CD8-positive, alpha-beta memory T cell (primary cell): ENCODE data around the gene TMEM130. TPM values are rescaled to one million over a fixed set of nuclear protein-coding genes. Genes with fewer than 3 reads are reported as not detected.

Source experiments
- CTCF ChIA-PET: fragments of 350-600 bp; sonication (Branson Sonifier 250); formaldehyde crosslinking; loops from one replicate; lab custom pipeline; 2021; ENCODE audit warnings: antibody characterized with exemption; lab: Charles Lee
- POLR2A ChIA-PET: fragments of 350-600 bp; sonication (Branson Sonifier 250); formaldehyde crosslinking; loops from one replicate; lab custom pipeline; 2021; ENCODE audit warnings: antibody characterized with exemption; lab: Charles Lee
- DNase-seq, 5 donors: peaks; one replicate each; pipeline versions ENCODE4 v3.0.0 to v3.0.0-alpha.2; 2020 to 2022; ENCODE audit warnings: mixed read lengths in 1 of 5
- H3K27ac ChIP-seq: one replicate; pipeline ENCODE4 v1.7.0; 2013; ENCODE audit warnings: low read depth, mild to moderate bottlenecking, low read length, moderate library complexity
- H3K27me3 ChIP-seq: 2 replicates; pipeline ENCODE4 v1.7.0; 2013; ENCODE audit warnings: low read length, mild to moderate bottlenecking; ENCODE audit not compliant: insufficient read depth, poor library complexity, severe bottlenecking
- H3K36me3 ChIP-seq: 2 replicates; pipeline ENCODE4 v1.7.0; 2013; ENCODE audit warnings: mild to moderate bottlenecking, low read length, moderate library complexity; ENCODE audit not compliant: insufficient read depth
- H3K4me1 ChIP-seq: 2 replicates; pipeline ENCODE4 v1.7.0; 2013; ENCODE audit warnings: mild to moderate bottlenecking, low read length, moderate library complexity; ENCODE audit not compliant: insufficient read depth
- H3K4me3 ChIP-seq: 2 replicates; pipeline ENCODE4 v1.7.0; 2013; ENCODE audit warnings: mild to moderate bottlenecking, low read length
- H3K9me3 ChIP-seq: 2 replicates; pipeline ENCODE4 v1.7.0; 2013; ENCODE audit warnings: mild to moderate bottlenecking, low read length
- H3K27ac Mint-ChIP-seq, 8 donors: one replicate each; pipeline ENCODE4 v1.8.0; 2020 to 2021; ENCODE audit warnings: mixed read lengths in 8 of 8, mild to moderate bottlenecking in 6 of 8, inconsistent platforms in 3 of 8, moderate library complexity in 3 of 8
- H3K27me3 Mint-ChIP-seq, 2 donors: one replicate each; pipeline ENCODE4 v1.8.0; 2020 to 2021; ENCODE audit warnings: mixed read lengths in 2 of 2, mild to moderate bottlenecking in 1 of 2, moderate library complexity in 1 of 2
- H3K36me3 Mint-ChIP-seq, 3 donors: one replicate each; pipeline ENCODE4 v1.8.0; 2020 to 2021; ENCODE audit warnings: mixed read lengths in 3 of 3, inconsistent platforms in 1 of 3, mild to moderate bottlenecking in 1 of 3
- H3K4me1 Mint-ChIP-seq, 3 donors: one replicate each; pipeline ENCODE4 v1.8.0; 2020 to 2021; ENCODE audit warnings: mixed read lengths in 3 of 3, inconsistent platforms in 1 of 3, mild to moderate bottlenecking in 1 of 3
- H3K4me3 Mint-ChIP-seq, 7 donors: one replicate each; pipeline ENCODE4 v1.8.0; 2020 to 2021; ENCODE audit warnings: mixed read lengths in 7 of 7, mild to moderate bottlenecking in 6 of 7, moderate library complexity in 4 of 7, inconsistent platforms in 2 of 7
- H3K9me3 Mint-ChIP-seq, 5 donors: one replicate each; pipeline ENCODE4 v1.8.0; 2020 to 2022; ENCODE audit warnings: mixed read lengths in 5 of 5, mild to moderate bottlenecking in 3 of 5, moderate library complexity in 2 of 5, inconsistent platforms in 1 of 5
- polyA plus RNA-seq: library from polyadenylated mRNA; unstranded; fragments of 300-500 nt; fragmentation: Illumina TruSeq; gene quantifications from one replicate; pipeline ENCODE4 v1.2.3, GENCODE V29; 2021
- total RNA-seq, 2 experiments: library from RNA; stranded (reverse); gene quantifications; one replicate each; pipeline ENCODE4 v1.2.3, GENCODE V29; 2021

TMEM130 gene
- total and polyA plus RNA-seq, 3 experiments from 2014 or later = not detected

- Histone ChIP-seq H3K4me1 (no peaks in the 10 kb centered on the region), H3K36me3 (no peaks in the 10 kb centered on the region), H3K4me3 (no peak overlapping the region), H3K27me3 (no peaks in the 10 kb centered on the region), H3K9me3 (no peaks in the 10 kb centered on the region), H3K27ac (no peak overlapping the region)
- POLR2A ChIA-PET = no interaction called here
- H3K4me1 Mint-ChIP-seq = no peaks in the 10 kb centered on the region
- no peaks in the 10 kb centered on the region for H3K36me3 Mint-ChIP-seq
- H3K4me3 Mint-ChIP-seq = no peak overlapping the region
- peaks cover 12 to 22% of the 10 kb centered on the region in 2 donors for H3K27me3 Mint-ChIP-seq
- no peak for DNase-seq
- CTCF ChIA-PET = interaction anchor here (1.6 to 4.2 kb wide), 3 partner anchors 8 to 405 kb away, joined by 3 to 27 read pairs (median 22); no protein-coding TSS in a partner anchor
- H3K9me3 Mint-ChIP-seq = no peaks in the 10 kb centered on the region
- no peak overlapping the region for H3K27ac Mint-ChIP-seq
Measured at GRCh38 chr7:98840096-98840495, 29.7 kb downstream of the TMEM130 start.

DNA sequence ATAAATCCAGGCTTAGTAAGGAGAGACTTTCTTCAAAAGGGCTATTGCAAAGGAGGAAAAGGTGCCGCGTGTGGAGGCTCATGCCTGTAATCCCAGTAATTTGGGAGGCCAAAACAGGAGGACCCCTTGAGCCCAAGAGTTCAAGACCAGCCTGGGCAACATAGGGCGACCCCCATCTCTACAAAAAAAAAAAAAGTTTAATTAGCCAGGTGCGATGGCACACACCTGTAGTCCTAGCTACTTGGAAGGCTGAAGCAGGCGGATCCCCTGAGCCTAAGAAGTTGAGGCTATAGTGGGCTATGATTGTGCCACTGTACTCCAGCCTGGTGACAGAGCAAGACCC is 32.2 kb downstream of the TMEM130 start:
- Mint-ChIP-seq H3K9me3 (no peaks in the 10 kb centered on the region), H3K36me3 (no peaks in the 10 kb centered on the region), H3K4me3 (no peak overlapping the region), H3K4me1 (no peaks in the 10 kb centered on the region), H3K27ac (no peak overlapping the region), H3K27me3 (peaks cover 12 to 26% of the 10 kb centered on the region in 2 donors)
- Histone ChIP-seq H3K27me3 (no peaks in the 10 kb centered on the region), H3K27ac (no peak overlapping the region), H3K4me1 (no peaks in the 10 kb centered on the region), H3K4me3 (no peak overlapping the region), H3K9me3 (no peaks in the 10 kb centered on the region), H3K36me3 (no peaks in the 10 kb centered on the region)
- POLR2A ChIA-PET = no interaction called here
- DNase-seq = no peak
- CTCF ChIA-PET = no interaction called here

- Mint-ChIP-seq H3K27me3 (peaks cover 12 to 26% of the 10 kb centered on the region in 2 donors), H3K27ac (peak overlapping the region in 1 of 8 donors; percentile 50), H3K4me1 (no peaks in the 10 kb centered on the region), H3K9me3 (no peaks in the 10 kb centered on the region), H3K36me3 (no peaks in the 10 kb centered on the region), H3K4me3 (no peak overlapping the region)
- H3K27ac ChIP-seq = no peak overlapping the region
- H3K4me1 ChIP-seq = no peaks in the 10 kb centered on the region
- ChIA-PET POLR2A (no interaction called here), CTCF (no interaction called here)
- no peak overlapping the region for H3K4me3 ChIP-seq
- no peak for DNase-seq
- H3K9me3 ChIP-seq = no peaks in the 10 kb centered on the region
- H3K27me3 ChIP-seq = no peaks in the 10 kb centered on the region
- H3K36me3 ChIP-seq = no peaks in the 10 kb centered on the region
Measured at GRCh38 chr7:98836811-98837629, 32.8 kb downstream of the TMEM130 start.

DNA sequence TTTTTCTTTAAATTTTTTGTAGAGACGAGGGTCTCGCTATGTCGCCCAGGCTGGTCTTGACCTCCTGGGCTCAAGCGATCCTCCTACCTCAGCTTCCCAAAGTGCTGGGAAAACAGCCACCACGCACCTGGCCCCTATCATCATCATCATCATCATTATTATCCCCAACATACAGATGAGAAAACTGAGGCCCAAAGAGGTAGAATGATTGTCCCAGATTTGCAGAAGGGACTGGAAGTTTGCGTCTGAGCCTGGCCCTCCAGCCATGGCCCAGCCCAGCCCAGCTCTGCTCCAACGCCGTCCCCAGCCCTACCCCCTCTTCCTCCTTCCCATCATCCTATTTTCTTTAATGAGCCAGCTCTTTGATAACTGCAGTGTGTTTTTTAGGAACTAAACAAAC is 34.9 kb downstream of the TMEM130 start:
- Histone ChIP-seq H3K4me3 (no peak overlapping the region), H3K4me1 (no peaks in the 10 kb centered on the region), H3K36me3 (no peaks in the 10 kb centered on the region), H3K27ac (no peak overlapping the region), H3K9me3 (no peaks in the 10 kb centered on the region), H3K27me3 (no peaks in the 10 kb centered on the region)
- ChIA-PET POLR2A (no interaction called here), CTCF (no interaction called here)
- no peak for DNase-seq
- Mint-ChIP-seq H3K9me3 (no peaks in the 10 kb centered on the region), H3K4me3 (no peak overlapping the region), H3K4me1 (no peaks in the 10 kb centered on the region), H3K27me3 (peaks cover 12 to 21% of the 10 kb centered on the region in 2 donors), H3K36me3 (no peaks in the 10 kb centered on the region), H3K27ac (no peak overlapping the region)

GRCh38 chr7:98833022-98833421 is 36.8 kb downstream of the TMEM130 start:
- H3K4me3 Mint-ChIP-seq = no peak overlapping the region
- no peak for DNase-seq
- no peaks in the 10 kb centered on the region for H3K9me3 ChIP-seq
- H3K4me1 Mint-ChIP-seq = no peaks in the 10 kb centered on the region
- POLR2A ChIA-PET = no interaction called here
- no peaks in the 10 kb centered on the region for H3K36me3 Mint-ChIP-seq
- H3K27ac Mint-ChIP-seq = no peak overlapping the region
- no peaks in the 10 kb centered on the region for H3K36me3 ChIP-seq
- no peak overlapping the region for H3K27ac ChIP-seq
- H3K4me1 ChIP-seq = no peaks in the 10 kb centered on the region
- H3K9me3 Mint-ChIP-seq = no peaks in the 10 kb centered on the region
- H3K27me3 ChIP-seq = no peaks in the 10 kb centered on the region
- H3K4me3 ChIP-seq = no peak overlapping the region
- peaks cover 7 to 18% of the 10 kb centered on the region in 2 donors for H3K27me3 Mint-ChIP-seq
- CTCF ChIA-PET = interaction anchor here (1.6 to 4.0 kb wide), 2 partner anchors 9 to 412 kb away, joined by 4 to 27 read pairs; no protein-coding TSS in a partner anchor

GRCh38 chr7:98831641-98832221 is 38.1 kb downstream of the TMEM130 start:
- peak in 2 of 5 donors; percentile 14 to 18 for DNase-seq
- POLR2A ChIA-PET = no interaction called here
- H3K27ac Mint-ChIP-seq = no peak overlapping the region
- no peaks in the 10 kb centered on the region for H3K9me3 Mint-ChIP-seq
- H3K4me3 Mint-ChIP-seq = no peak overlapping the region
- H3K36me3 Mint-ChIP-seq = no peaks in the 10 kb centered on the region
- Histone ChIP-seq H3K27me3 (no peaks in the 10 kb centered on the region), H3K4me1 (no peaks in the 10 kb centered on the region), H3K9me3 (no peaks in the 10 kb centered on the region), H3K4me3 (no peak overlapping the region), H3K36me3 (no peaks in the 10 kb centered on the region), H3K27ac (no peak overlapping the region)
- CTCF ChIA-PET = interaction anchor here (4.0 kb wide), 1 partner anchor 10 kb away, joined by 27 read pairs; no protein-coding TSS in a partner anchor
- no peaks in the 10 kb centered on the region for H3K4me1 Mint-ChIP-seq
- peaks cover 4 to 17% of the 10 kb centered on the region in 2 donors for H3K27me3 Mint-ChIP-seq

- Histone ChIP-seq H3K4me1 (no peaks in the 10 kb centered on the region), H3K4me3 (no peak overlapping the region), H3K27ac (no peak overlapping the region), H3K27me3 (no peaks in the 10 kb centered on the region), H3K36me3 (no peaks in the 10 kb centered on the region), H3K9me3 (no peaks in the 10 kb centered on the region)
- H3K36me3 Mint-ChIP-seq = no peaks in the 10 kb centered on the region
- H3K4me1 Mint-ChIP-seq = no peaks in the 10 kb centered on the region
- H3K4me3 Mint-ChIP-seq = no peak overlapping the region
- H3K9me3 Mint-ChIP-seq = no peaks in the 10 kb centered on the region
- H3K27me3 Mint-ChIP-seq = peaks cover 4 to 17% of the 10 kb centered on the region in 2 donors
- H3K27ac Mint-ChIP-seq = peak overlapping the region in 1 of 8 donors; percentile 35
- ChIA-PET CTCF (interaction anchor here (4.0 kb wide), 1 partner anchor 11 kb away, joined by 27 read pairs; no protein-coding TSS in a partner anchor), POLR2A (no interaction called here)
- DNase-seq = no peak
Measured at GRCh38 chr7:98830972-98831548, 38.8 kb downstream of the TMEM130 start.

GRCh38 chr7:98828368-98828767 is 41.4 kb downstream of the TMEM130 start:
- CTCF ChIA-PET = no interaction called here
- POLR2A ChIA-PET = no interaction called here
- H3K4me3 ChIP-seq = no peak overlapping the region

More at GRCh38 chr7:98828368-98828767, 41.4 kb downstream of the TMEM130 start:
- H3K4me3 Mint-ChIP-seq = no peak overlapping the region
- peaks cover 11 to 20% of the 10 kb centered on the region in 2 donors for H3K27me3 Mint-ChIP-seq
- no peaks in the 10 kb centered on the region for H3K36me3 Mint-ChIP-seq
- DNase-seq = no peak
- H3K4me1 Mint-ChIP-seq = no peaks in the 10 kb centered on the region
- no peaks in the 10 kb centered on the region for H3K9me3 ChIP-seq
- no peaks in the 10 kb centered on the region for H3K27me3 ChIP-seq
- no peaks in the 10 kb centered on the region for H3K4me1 ChIP-seq
- no peak overlapping the region for H3K27ac Mint-ChIP-seq
- no peak overlapping the region for H3K27ac ChIP-seq
- H3K36me3 ChIP-seq = no peaks in the 10 kb centered on the region
- H3K9me3 Mint-ChIP-seq = no peaks in the 10 kb centered on the region
